Mesenchymal stem cell (in vitro differentiated cells and primary cell): ENCODE data around the gene AP3B1.

Experiments used
- DNase-seq: peaks from one replicate; pipeline ENCODE4 v3.0.0-alpha.2; 2013
- H2AFZ ChIP-seq: one replicate; pipeline ENCODE4 v1.6.1; 2013; ENCODE audit warnings: low read depth, mild to moderate bottlenecking, control low read depth, inconsistent platforms, low read length, moderate library complexity
- H2AK5ac ChIP-seq: 2 replicates; pipeline ENCODE4 v1.6.1; 2013; ENCODE audit warnings: low read length, moderate library complexity, mild to moderate bottlenecking, inconsistent platforms; ENCODE audit not compliant: severe bottlenecking
- H2BK120ac ChIP-seq: one replicate; pipeline ENCODE4 v1.6.1; 2013; ENCODE audit warnings: low read depth, mild to moderate bottlenecking, inconsistent platforms, low read length, moderate library complexity
- H2BK12ac ChIP-seq, 2 experiments: one replicate each; pipeline ENCODE4 v1.6.1; 2013; ENCODE audit warnings: inconsistent platforms in 2 of 2, low read length in 2 of 2, mild to moderate bottlenecking in 2 of 2, moderate library complexity in 2 of 2, control low read depth in 1 of 2
- H2BK15ac ChIP-seq: one replicate; pipeline ENCODE4 v1.6.1; 2013; ENCODE audit warnings: mild to moderate bottlenecking, low read depth, inconsistent platforms; ENCODE audit not compliant: poor library complexity, severe bottlenecking
- H2BK5ac ChIP-seq: 2 replicates; pipeline ENCODE4 v1.6.1; 2013; ENCODE audit warnings: low read depth, mild to moderate bottlenecking, low read length, control low read depth, inconsistent platforms; ENCODE audit not compliant: poor library complexity, severe bottlenecking
- H3K14ac ChIP-seq, 2 experiments: one replicate each; pipeline ENCODE4 v1.6.1; 2013; ENCODE audit warnings: inconsistent platforms in 2 of 2, low read length in 2 of 2, control low read depth in 1 of 2, mild to moderate bottlenecking in 1 of 2, moderate library complexity in 1 of 2
- H3K18ac ChIP-seq, 2 experiments: one replicate each; pipeline ENCODE4 v1.6.1; 2013; ENCODE audit warnings: inconsistent platforms in 2 of 2, low read length in 2 of 2, control low read depth in 1 of 2, low read depth in 1 of 2, mild to moderate bottlenecking in 1 of 2
- H3K23ac ChIP-seq, 2 experiments: one replicate each; pipeline ENCODE4 v1.6.1; 2013; ENCODE audit warnings: inconsistent platforms in 2 of 2, low read length in 2 of 2, mild to moderate bottlenecking in 2 of 2, moderate library complexity in 2 of 2, control low read depth in 1 of 2
- H3K27ac ChIP-seq: 2 replicates; pipeline ENCODE4 v1.5.1; 2013; ENCODE audit warnings: mild to moderate bottlenecking, moderate library complexity, low read length, control low read depth, inconsistent platforms; ENCODE audit not compliant: poor library complexity, severe bottlenecking
- H3K27me3 ChIP-seq, 2 experiments: 2 replicates each; pipeline versions ENCODE4 v1.6.1 to v1.7.0; 2013; ENCODE audit warnings: low read length in 2 of 2, mild to moderate bottlenecking in 2 of 2, moderate library complexity in 2 of 2, control low read depth in 1 of 2, inconsistent platforms in 1 of 2; ENCODE audit not compliant: control insufficient read depth in 1 of 2, insufficient read depth in 1 of 2
- H3K36me3 ChIP-seq, 2 experiments: 2 replicates each; pipeline versions ENCODE4 v1.6.1 to v1.7.0; 2013; ENCODE audit warnings: low read length in 2 of 2, control low read depth in 1 of 2, inconsistent platforms in 1 of 2, low read depth in 1 of 2, mild to moderate bottlenecking in 1 of 2; ENCODE audit not compliant: insufficient read depth in 2 of 2, control insufficient read depth in 1 of 2
- H3K4ac ChIP-seq, 2 experiments: one replicate each; pipeline ENCODE4 v1.6.1; 2013; ENCODE audit warnings: inconsistent platforms in 2 of 2, low read length in 2 of 2, mild to moderate bottlenecking in 2 of 2, moderate library complexity in 2 of 2, control low read depth in 1 of 2, low read depth in 1 of 2
- H3K4me1 ChIP-seq: 2 replicates; pipeline ENCODE4 v1.6.1; 2013; ENCODE audit warnings: low read depth, low read length, control low read depth; ENCODE audit not compliant: control insufficient read depth, insufficient read depth
- H3K4me2 ChIP-seq: 2 replicates; pipeline ENCODE4 v1.6.1; 2013; ENCODE audit warnings: low read length, mild to moderate bottlenecking, inconsistent platforms; ENCODE audit not compliant: poor library complexity, severe bottlenecking
- H3K4me3 ChIP-seq, 2 experiments: 2 replicates each; pipeline versions ENCODE4 v1.5.1 to v1.7.0; 2013; ENCODE audit warnings: low read length in 2 of 2, mild to moderate bottlenecking in 2 of 2, control low read depth in 1 of 2, low read depth in 1 of 2; ENCODE audit not compliant: insufficient read depth in 1 of 2
- H3K79me1 ChIP-seq: replicated peaks from 2 replicates; pipeline ENCODE4 v1.6.1; 2013; ENCODE audit warnings: mild to moderate bottlenecking, control low read depth, low read length, inconsistent platforms; ENCODE audit not compliant: poor library complexity, severe bottlenecking
- H3K9ac ChIP-seq: 2 replicates; pipeline ENCODE4 v1.7.0; 2013; ENCODE audit warnings: mild to moderate bottlenecking, low read length, moderate library complexity
- H3K9me3 ChIP-seq: 2 replicates; pipeline ENCODE4 v1.7.0; 2013; ENCODE audit warnings: mild to moderate bottlenecking, low read length; ENCODE audit not compliant: control insufficient read depth
- H4K8ac ChIP-seq: one replicate; pipeline ENCODE4 v1.6.1; 2013; ENCODE audit warnings: inconsistent platforms, mild to moderate bottlenecking, low read length, moderate library complexity
- H4K91ac ChIP-seq: one replicate; pipeline ENCODE4 v1.6.1; 2013; ENCODE audit warnings: mild to moderate bottlenecking, low read length, inconsistent platforms
- WGBS: methylation state at CpG from one replicate; pipeline ENCODE4 v1.1.7; 2013; ENCODE audit warnings: mixed read lengths; 5-methylcytosine and 5-hydroxymethylcytosine counted together

Gene AP3B1

GRCh38 chr5:78295035-78295961, 800 bp upstream of the AP3B1 start:
- no peak overlapping the region for H2BK12ac ChIP-seq
- 4% methylated on average over 46 of the region's 46 CpGs for WGBS
- peak overlapping the region; percentile 18 to 77 for H3K18ac ChIP-seq
- H3K4me2 ChIP-seq, result peak overlapping the region; percentile 82
- peaks cover 4% of the 10 kb centered on the region for H3K79me1 ChIP-seq
- H3K27ac ChIP-seq, result peak overlapping the region; percentile 83
- H3K36me3 ChIP-seq, result no peaks in the 10 kb centered on the region
- peak overlapping the region; percentile 85 for H2AFZ ChIP-seq
- H2BK120ac ChIP-seq, result no peak overlapping the region
- H3K9me3 ChIP-seq, result no peaks in the 10 kb centered on the region
- H3K9ac ChIP-seq, result peak overlapping the region; percentile 99
- H3K14ac ChIP-seq, result no peak overlapping the region
- H3K4me1 ChIP-seq, result peaks cover 7% of the 10 kb centered on the region
- peak overlapping the region; percentile 87 for H4K8ac ChIP-seq
- no peak overlapping the region for H2BK15ac ChIP-seq
- no peak overlapping the region for H3K4ac ChIP-seq
- peak overlapping the region in 1 of 2 experiments; percentile 29 for H3K23ac ChIP-seq
- no peaks in the 10 kb centered on the region for H3K27me3 ChIP-seq
- peak overlapping the region; percentile 26 for H2BK5ac ChIP-seq
- peak overlapping the region; percentile 52 to 83 for H3K4me3 ChIP-seq
- H4K91ac ChIP-seq, result no peak overlapping the region
- peak; percentile 29 for DNase-seq
- H2AK5ac ChIP-seq, result no peak overlapping the region

GRCh38 chr5:78293851-78294247, 649 bp downstream of the AP3B1 start:
- H2AFZ ChIP-seq, result no peak overlapping the region

GRCh38 chr5:78291687-78292086, 2.8 kb downstream of the AP3B1 start:
- DNase-seq, result no peak
- H2BK120ac ChIP-seq, result no peak overlapping the region
- H3K4me1 ChIP-seq, result peaks cover 7% of the 10 kb centered on the region
- H2AK5ac ChIP-seq, result no peak overlapping the region
- H4K91ac ChIP-seq, result no peak overlapping the region
- H3K23ac ChIP-seq, result no peak overlapping the region
- no peak overlapping the region for H2AFZ ChIP-seq
- no peak overlapping the region for H4K8ac ChIP-seq
- no peak overlapping the region for H3K14ac ChIP-seq
- peaks cover 4% of the 10 kb centered on the region for H3K79me1 ChIP-seq
- no peaks in the 10 kb centered on the region for H3K27me3 ChIP-seq
- WGBS, result 89% methylated on average over 1 of the region's 2 CpGs
- no peaks in the 10 kb centered on the region for H3K9me3 ChIP-seq
- no peaks in the 10 kb centered on the region for H3K36me3 ChIP-seq
- H3K27ac ChIP-seq, result no peak overlapping the region
- no peak overlapping the region for H2BK15ac ChIP-seq
- H3K4me3 ChIP-seq, result no peak overlapping the region
- H3K4ac ChIP-seq, result no peak overlapping the region
- H3K9ac ChIP-seq, result no peak overlapping the region
- H3K18ac ChIP-seq, result no peak overlapping the region
- H2BK12ac ChIP-seq, result no peak overlapping the region
- H3K4me2 ChIP-seq, result no peak overlapping the region
- H2BK5ac ChIP-seq, result no peak overlapping the region

More at GRCh38 chr5:78293851-78294247, 649 bp downstream of the AP3B1 start:
- H2BK15ac ChIP-seq, result peak overlapping the region; percentile 98
- H3K18ac ChIP-seq, result peak overlapping the region in 1 of 2 experiments; percentile 99
- no peaks in the 10 kb centered on the region for H3K27me3 ChIP-seq
- DNase-seq, result peak; percentile 33
- peak overlapping the region; percentile 83 to 97 for H3K4me3 ChIP-seq
- no peaks in the 10 kb centered on the region for H3K36me3 ChIP-seq
- no peak overlapping the region for H4K91ac ChIP-seq
- no peak overlapping the region for H2BK5ac ChIP-seq
- peak overlapping the region; percentile 96 for H4K8ac ChIP-seq
- WGBS, result 2% methylated on average over 6 of the region's 6 CpGs
- H2AK5ac ChIP-seq, result no peak overlapping the region
- no peak overlapping the region for H3K23ac ChIP-seq
- no peaks in the 10 kb centered on the region for H3K9me3 ChIP-seq
- peaks cover 4% of the 10 kb centered on the region for H3K79me1 ChIP-seq
- no peak overlapping the region for H2BK12ac ChIP-seq
- no peak overlapping the region for H3K4ac ChIP-seq
- no peak overlapping the region for H2BK120ac ChIP-seq
- peaks cover 7% of the 10 kb centered on the region for H3K4me1 ChIP-seq
- no peak overlapping the region for H3K14ac ChIP-seq
- H3K27ac ChIP-seq, result no peak overlapping the region
- peak overlapping the region; percentile 53 for H3K4me2 ChIP-seq
- H3K9ac ChIP-seq, result peak overlapping the region; percentile 99

GRCh38 chr5:78289911-78290310, 4.6 kb downstream of the AP3B1 start:
- Histone ChIP-seq H2BK15ac (no peak overlapping the region), H2BK5ac (no peak overlapping the region), H3K9ac (no peak overlapping the region), H3K9me3 (no peaks in the 10 kb centered on the region), H3K14ac (no peak overlapping the region), H2AK5ac (no peak overlapping the region), H3K27ac (no peak overlapping the region), H4K91ac (no peak overlapping the region), H3K36me3 (no peaks in the 10 kb centered on the region), H2AFZ (no peak overlapping the region), H3K4me1 (no peaks in the 10 kb centered on the region), H3K4me3 (no peak overlapping the region), H4K8ac (no peak overlapping the region), H2BK12ac (no peak overlapping the region), H3K18ac (no peak overlapping the region), H3K27me3 (no peaks in the 10 kb centered on the region), H3K4ac (no peak overlapping the region), H3K4me2 (no peak overlapping the region), H2BK120ac (no peak overlapping the region), H3K79me1 (peaks cover 14% of the 10 kb centered on the region), H3K23ac (no peak overlapping the region)
- 85% methylated on average over 2 of the region's 2 CpGs for WGBS
- no peak for DNase-seq
